Measurements from ENCODE around the gene LRRC14B.

DNA sequence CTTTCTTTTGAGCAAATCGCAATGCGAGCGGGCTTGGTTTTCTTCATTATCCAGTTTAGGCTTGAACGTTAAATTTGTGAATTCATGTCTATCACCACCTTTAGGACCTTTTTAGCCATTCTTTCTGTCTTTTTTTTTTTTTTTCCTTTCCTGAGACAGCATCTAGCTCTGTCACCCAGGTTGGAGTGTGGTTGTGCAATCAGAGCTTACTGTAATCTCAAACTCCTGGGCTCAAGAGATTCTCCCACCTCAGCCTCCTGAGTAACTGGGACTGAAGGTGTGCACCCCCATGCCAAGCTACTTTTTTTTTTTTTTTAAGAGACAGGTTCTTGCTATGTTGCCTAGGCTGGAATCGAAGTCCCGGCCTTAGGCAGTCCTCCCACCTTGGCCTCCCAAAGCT lies 39.2 kb upstream of the LRRC14B start:
- TF ChIP-seq, protein P1, sequence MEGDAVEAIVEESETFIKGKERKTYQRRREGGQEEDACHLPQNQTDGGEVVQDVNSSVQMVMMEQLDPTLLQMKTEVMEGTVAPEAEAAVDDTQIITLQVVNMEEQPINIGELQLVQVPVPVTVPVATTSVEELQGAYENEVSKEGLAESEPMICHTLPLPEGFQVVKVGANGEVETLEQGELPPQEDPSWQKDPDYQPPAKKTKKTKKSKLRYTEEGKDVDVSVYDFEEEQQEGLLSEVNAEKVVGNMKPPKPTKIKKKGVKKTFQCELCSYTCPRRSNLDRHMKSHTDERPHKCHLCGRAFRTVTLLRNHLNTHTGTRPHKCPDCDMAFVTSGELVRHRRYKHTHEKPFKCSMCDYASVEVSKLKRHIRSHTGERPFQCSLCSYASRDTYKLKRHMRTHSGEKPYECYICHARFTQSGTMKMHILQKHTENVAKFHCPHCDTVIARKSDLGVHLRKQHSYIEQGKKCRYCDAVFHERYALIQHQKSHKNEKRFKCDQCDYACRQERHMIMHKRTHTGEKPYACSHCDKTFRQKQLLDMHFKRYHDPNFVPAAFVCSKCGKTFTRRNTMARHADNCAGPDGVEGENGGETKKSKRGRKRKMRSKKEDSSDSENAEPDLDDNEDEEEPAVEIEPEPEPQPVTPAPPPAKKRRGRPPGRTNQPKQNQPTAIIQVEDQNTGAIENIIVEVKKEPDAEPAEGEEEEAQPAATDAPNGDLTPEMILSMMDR (conservative IDR thresholded peaks at IDR 0.05; ENCODE audit: low read depth, low read length): no peak
- TF ChIP-seq EZH2 (IDR thresholded peaks at IDR 0.05; ENCODE audit: low read length, unreplicated experiment): no peak

All from PC-3 (cell line).